ENCODE data around the gene CYB5A. TPM values are rescaled to one million over a fixed set of nuclear protein-coding genes. Genes with fewer than 3 reads are reported as not detected.

The CYB5A gene
- total and polyA plus RNA-seq, 4 donors = 33.2 to 276 (median 67.2) TPM

DNA sequence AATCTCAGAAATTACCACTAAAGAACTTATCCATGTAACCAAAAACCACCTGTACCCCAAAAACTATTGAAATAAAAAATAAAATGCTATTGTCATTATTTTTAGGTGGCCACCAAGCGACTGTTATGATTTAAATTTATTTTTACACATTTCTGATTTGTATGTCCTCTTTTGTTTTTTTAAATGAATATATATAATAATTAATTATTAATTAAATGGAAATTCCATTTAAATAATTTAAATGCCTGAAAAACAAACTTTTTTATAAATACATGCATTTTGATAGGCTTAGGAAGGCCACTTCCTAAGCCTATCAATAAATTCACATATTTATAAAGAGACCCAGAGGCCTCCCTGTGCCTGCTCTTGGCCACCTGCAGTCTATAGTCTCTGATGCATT, 52.2 kb downstream of the CYB5A start:
- H3K4me1 ChIP-seq (ENCODE audit: control insufficient read depth in 1 of 2, insufficient read depth in 2 of 2, low read length in 2 of 2) = no peaks in the 10 kb centered on the region
- no peak overlapping the region for H3K4me3 ChIP-seq (ENCODE audit: low read length in 2 of 2)
- WGBS, 2 donors = 94 to 97% methylated on average over 1 of the region's 1 CpG
- no peaks in the 10 kb centered on the region for H3K9me3 ChIP-seq (ENCODE audit: control insufficient read depth, low read length)
- intact Hi-C loops (cut with DNase I) = no loop called here
- H3K36me3 ChIP-seq (ENCODE audit: control insufficient read depth in 1 of 2, insufficient read depth in 2 of 2, low read length in 1 of 2) = no peaks in the 10 kb centered on the region
- ATAC-seq (ENCODE audit: low FRiP score) (no peak), DNase-seq (no peak)
- H3K27ac ChIP-seq (ENCODE audit: low read depth in 1 of 2, low read length in 2 of 2) = no peak overlapping the region
- H3K27me3 ChIP-seq (ENCODE audit: control insufficient read depth in 1 of 2, insufficient read depth in 2 of 2, low read length in 1 of 2) = no peaks in the 10 kb centered on the region

DNA sequence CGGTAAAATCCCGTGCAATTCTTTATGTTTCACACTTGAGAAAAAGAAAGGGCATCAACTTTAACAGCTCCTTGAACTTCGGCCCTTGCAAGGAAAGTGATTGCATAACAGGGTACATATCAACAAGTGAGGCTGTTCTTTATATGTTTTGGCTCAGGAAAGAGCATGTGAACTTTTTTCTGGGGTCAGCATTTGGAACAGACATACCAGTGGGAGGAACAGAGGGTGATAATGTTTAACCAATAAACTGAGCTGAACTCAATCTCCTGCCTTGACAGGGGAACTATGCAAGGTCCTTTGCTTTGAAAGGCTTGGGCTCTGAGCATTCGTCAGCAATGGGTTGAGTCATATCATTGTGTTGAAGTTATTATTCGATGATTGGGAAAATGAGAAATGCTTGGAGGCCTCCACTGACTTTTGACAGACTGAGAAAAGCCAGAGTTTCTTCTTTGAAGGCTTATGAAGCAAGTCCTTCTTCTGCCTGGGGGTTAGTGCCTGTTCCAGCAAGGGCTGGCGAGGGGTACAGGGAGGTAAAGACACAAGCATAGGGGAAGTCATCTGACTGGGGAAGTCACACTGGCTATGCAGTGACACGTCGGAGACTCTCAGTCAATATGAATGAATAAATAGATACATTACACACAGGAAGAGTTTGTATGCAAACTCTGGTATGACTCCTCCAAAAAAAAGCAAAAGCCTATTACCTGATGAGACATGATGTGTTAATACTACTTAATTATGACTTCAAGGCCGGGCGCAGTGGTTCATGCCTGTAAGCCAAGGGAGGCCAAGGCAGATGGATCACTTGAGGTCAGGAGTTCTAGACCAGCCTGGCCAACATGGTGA, 57.2 kb downstream of the CYB5A start:
- H3K36me3 ChIP-seq (ENCODE audit: control insufficient read depth in 1 of 2, insufficient read depth in 2 of 2, low read length in 1 of 2) = no peaks in the 10 kb centered on the region
- H3K9me3 ChIP-seq (ENCODE audit: control insufficient read depth, low read length) = no peaks in the 10 kb centered on the region
- DNase-seq = no peak
- H3K4me1 ChIP-seq (ENCODE audit: control insufficient read depth in 1 of 2, insufficient read depth in 2 of 2, low read length in 2 of 2) = no peaks in the 10 kb centered on the region
- WGBS, 2 donors = 39 to 44% methylated on average over 10 of the region's 10 CpGs
- H3K27ac ChIP-seq (ENCODE audit: low read depth in 1 of 2, low read length in 2 of 2) = no peak overlapping the region
- intact Hi-C loops (cut with DNase I) = no loop called here
- no peaks in the 10 kb centered on the region for H3K27me3 ChIP-seq (ENCODE audit: control insufficient read depth in 1 of 2, insufficient read depth in 2 of 2, low read length in 1 of 2)
- peak; percentile 87 for ATAC-seq (ENCODE audit: low FRiP score)
- H3K4me3 ChIP-seq (ENCODE audit: low read length in 2 of 2) = no peak overlapping the region

DNA sequence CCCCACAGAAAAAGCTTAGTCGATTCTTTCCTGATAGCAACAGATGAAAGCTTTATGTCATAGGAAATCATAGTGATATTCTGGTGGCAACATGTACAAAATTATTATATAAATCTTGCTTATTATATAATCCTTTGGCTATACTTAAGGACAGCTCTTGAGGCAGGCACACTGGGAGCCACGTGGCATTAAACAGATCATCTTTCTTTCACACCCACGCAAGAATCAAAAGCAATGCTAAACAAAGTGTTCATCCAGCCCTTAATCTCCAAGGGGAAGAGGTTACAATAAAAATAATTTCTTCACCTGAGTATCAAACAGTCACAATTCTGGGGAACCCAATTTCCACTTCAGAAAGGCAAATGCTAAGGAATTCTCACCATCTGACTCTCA, 57.8 kb downstream of the CYB5A start:
- no peaks in the 10 kb centered on the region for H3K9me3 ChIP-seq (ENCODE audit: control insufficient read depth, low read length)
- no peak for DNase-seq
- no peaks in the 10 kb centered on the region for H3K4me1 ChIP-seq (ENCODE audit: control insufficient read depth in 1 of 2, insufficient read depth in 2 of 2, low read length in 2 of 2)
- WGBS, 2 donors = 25 to 32% methylated on average over 3 of the region's 3 CpGs
- no peaks in the 10 kb centered on the region for H3K36me3 ChIP-seq (ENCODE audit: control insufficient read depth in 1 of 2, insufficient read depth in 2 of 2, low read length in 1 of 2)
- H3K4me3 ChIP-seq (ENCODE audit: low read length in 2 of 2) = no peak overlapping the region
- intact Hi-C loops (cut with DNase I) = no loop called here
- no peaks in the 10 kb centered on the region for H3K27me3 ChIP-seq (ENCODE audit: control insufficient read depth in 1 of 2, insufficient read depth in 2 of 2, low read length in 1 of 2)
- H3K27ac ChIP-seq (ENCODE audit: low read depth in 1 of 2, low read length in 2 of 2) = no peak overlapping the region
- ATAC-seq (ENCODE audit: low FRiP score) = no peak

DNA sequence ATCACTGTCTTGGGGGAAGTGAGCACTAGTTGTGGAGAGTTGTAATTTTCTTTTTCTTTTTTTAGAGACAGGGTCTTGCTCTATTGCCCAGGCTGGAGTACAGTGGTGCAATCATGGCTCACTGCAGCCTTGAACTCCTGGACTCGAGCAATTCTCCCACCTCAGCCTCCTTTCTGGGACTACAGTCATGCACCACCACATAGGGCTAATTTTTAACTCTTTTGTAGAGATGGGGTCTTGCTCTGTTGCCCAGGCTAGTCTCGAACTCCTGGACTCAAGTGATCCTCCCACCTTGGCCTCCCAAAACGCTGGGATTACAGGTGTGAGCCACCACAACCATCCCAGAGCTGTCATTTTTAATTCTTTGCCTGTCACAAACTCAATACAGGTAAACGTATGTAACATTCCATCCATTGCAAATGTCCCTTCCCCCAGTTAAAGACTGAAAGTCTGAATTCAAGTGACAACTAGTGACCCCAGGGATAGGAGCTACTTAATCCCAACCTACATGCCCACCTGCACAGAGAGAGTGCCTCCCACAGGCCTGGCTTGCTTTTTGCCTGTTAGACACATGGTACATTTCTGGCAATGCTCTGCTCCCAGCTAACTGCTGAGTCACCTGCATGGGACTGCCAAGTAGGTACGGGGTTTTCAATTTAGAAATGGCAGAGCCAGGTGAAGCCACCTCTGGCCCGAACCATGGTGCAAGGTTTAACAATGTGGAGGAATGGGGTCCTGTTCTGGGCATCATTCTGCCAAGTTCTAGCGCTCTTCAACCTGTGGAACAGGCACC, 60.6 kb downstream of the CYB5A start:
- intact Hi-C loops (cut with DNase I) = no loop called here

DNA sequence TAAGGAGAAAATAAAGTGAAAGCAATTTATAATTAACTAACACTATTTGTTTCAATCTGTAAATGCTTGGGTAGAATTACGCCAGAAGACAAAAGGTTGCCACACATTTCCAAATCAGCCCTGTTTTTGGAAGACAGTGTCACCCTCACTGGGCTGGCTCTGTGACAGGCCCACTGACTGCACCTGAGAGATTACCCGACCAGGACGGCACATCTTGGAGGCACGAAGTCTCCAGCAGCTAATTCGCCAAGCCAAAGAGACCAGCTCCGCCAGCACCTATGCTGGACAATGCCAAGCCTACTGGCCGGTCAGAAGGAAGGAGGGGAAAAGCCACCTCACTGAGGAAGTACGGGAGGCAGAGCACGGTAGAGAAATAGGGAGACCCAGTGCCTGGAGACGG, 61.9 kb downstream of the CYB5A start:
- ATAC-seq (ENCODE audit: low FRiP score) (no peak), DNase-seq (no peak)
- no peaks in the 10 kb centered on the region for H3K4me1 ChIP-seq (ENCODE audit: control insufficient read depth in 1 of 2, insufficient read depth in 2 of 2, low read length in 2 of 2)
- H3K27me3 ChIP-seq (ENCODE audit: control insufficient read depth in 1 of 2, insufficient read depth in 2 of 2, low read length in 1 of 2) = no peaks in the 10 kb centered on the region
- H3K27ac ChIP-seq (ENCODE audit: low read depth in 1 of 2, low read length in 2 of 2) = no peak overlapping the region
- intact Hi-C loops (cut with DNase I) = no loop called here
- no peaks in the 10 kb centered on the region for H3K36me3 ChIP-seq (ENCODE audit: control insufficient read depth in 1 of 2, insufficient read depth in 2 of 2, low read length in 1 of 2)
- H3K9me3 ChIP-seq (ENCODE audit: control insufficient read depth, low read length) = no peaks in the 10 kb centered on the region
- H3K4me3 ChIP-seq (ENCODE audit: low read length in 2 of 2) = no peak overlapping the region
- WGBS, 2 donors = 84 to 87% methylated on average over 10 of the region's 10 CpGs

More for the DNA sequence above, 60.6 kb downstream of the CYB5A start:
- Histone ChIP-seq H3K27ac (ENCODE audit: low read depth in 1 of 2, low read length in 2 of 2) (no peak overlapping the region), H3K4me3 (ENCODE audit: low read length in 2 of 2) (no peak overlapping the region), H3K27me3 (ENCODE audit: control insufficient read depth in 1 of 2, insufficient read depth in 2 of 2, low read length in 1 of 2) (no peaks in the 10 kb centered on the region), H3K36me3 (ENCODE audit: control insufficient read depth in 1 of 2, insufficient read depth in 2 of 2, low read length in 1 of 2) (no peaks in the 10 kb centered on the region), H3K4me1 (ENCODE audit: control insufficient read depth in 1 of 2, insufficient read depth in 2 of 2, low read length in 2 of 2) (no peaks in the 10 kb centered on the region), H3K9me3 (ENCODE audit: control insufficient read depth, low read length) (no peaks in the 10 kb centered on the region)
- 86 to 88% methylated on average over 7 of the region's 7 CpGs for WGBS, 2 donors
- DNase-seq (no peak), ATAC-seq (ENCODE audit: low FRiP score) (no peak)

DNA sequence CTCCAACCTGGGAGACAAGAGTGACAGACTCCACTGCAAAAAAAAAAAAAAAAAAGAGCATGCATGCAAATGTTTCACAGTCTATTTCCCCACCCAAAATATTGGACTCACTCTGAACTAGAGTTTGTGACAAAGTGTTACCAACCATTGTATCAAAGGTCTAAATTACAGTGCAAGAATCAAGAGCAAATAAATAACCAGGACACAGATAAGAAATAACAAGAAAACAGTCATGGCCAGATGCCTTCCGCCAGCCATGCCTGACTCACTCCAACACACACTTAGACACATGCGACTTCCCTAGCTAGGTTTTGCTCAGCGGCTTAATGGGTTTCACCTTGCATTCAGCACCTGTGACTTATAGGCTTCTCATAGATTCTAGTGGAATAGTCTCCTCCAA, 62.8 kb downstream of the CYB5A start:
- 92% methylated on average over 3 of the region's 3 CpGs for WGBS, 2 donors
- Histone ChIP-seq H3K36me3 (ENCODE audit: control insufficient read depth in 1 of 2, insufficient read depth in 2 of 2, low read length in 1 of 2) (no peaks in the 10 kb centered on the region), H3K4me3 (ENCODE audit: low read length in 2 of 2) (no peak overlapping the region)

DNA sequence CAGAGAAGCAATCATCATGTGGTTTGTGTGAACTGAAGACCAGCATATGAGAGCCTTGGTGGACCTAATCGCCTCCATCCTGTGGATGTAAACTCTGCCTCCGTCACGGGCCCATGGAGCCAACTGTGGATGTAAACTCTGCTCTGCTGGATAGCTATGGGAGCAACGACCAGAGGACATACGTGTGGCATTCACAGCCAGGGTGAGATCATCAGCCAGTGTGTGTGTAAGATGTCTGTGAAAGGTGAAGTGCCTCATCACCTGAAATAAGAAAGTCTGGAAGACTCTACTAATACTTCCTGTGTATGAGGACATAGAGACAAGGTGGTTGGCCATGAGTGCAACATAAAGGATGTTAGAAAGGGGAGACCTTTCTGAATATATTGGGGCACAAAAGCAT, 63.5 kb downstream of the CYB5A start:
- DNase-seq (no peak), ATAC-seq (ENCODE audit: low FRiP score) (no peak)
- no peaks in the 10 kb centered on the region for H3K4me1 ChIP-seq (ENCODE audit: control insufficient read depth in 1 of 2, insufficient read depth in 2 of 2, low read length in 2 of 2)
- no peaks in the 10 kb centered on the region for H3K36me3 ChIP-seq (ENCODE audit: control insufficient read depth in 1 of 2, insufficient read depth in 2 of 2, low read length in 1 of 2)
- 77 to 82% methylated on average over 5 of the region's 5 CpGs for WGBS, 2 donors
- H3K4me3 ChIP-seq (ENCODE audit: low read length in 2 of 2) = no peak overlapping the region
- intact Hi-C loops (cut with DNase I) = no loop called here
- no peaks in the 10 kb centered on the region for H3K27me3 ChIP-seq (ENCODE audit: control insufficient read depth in 1 of 2, insufficient read depth in 2 of 2, low read length in 1 of 2)
- H3K9me3 ChIP-seq (ENCODE audit: control insufficient read depth, low read length) = no peaks in the 10 kb centered on the region
- no peak overlapping the region for H3K27ac ChIP-seq (ENCODE audit: low read depth in 1 of 2, low read length in 2 of 2)

More for the DNA sequence above, 62.8 kb downstream of the CYB5A start:
- ATAC-seq (ENCODE audit: low FRiP score) (no peak), DNase-seq (no peak)
- intact Hi-C loops (cut with DNase I) = no loop called here
- H3K27ac ChIP-seq (ENCODE audit: low read depth in 1 of 2, low read length in 2 of 2) = no peak overlapping the region
- no peaks in the 10 kb centered on the region for H3K4me1 ChIP-seq (ENCODE audit: control insufficient read depth in 1 of 2, insufficient read depth in 2 of 2, low read length in 2 of 2)
- no peaks in the 10 kb centered on the region for H3K9me3 ChIP-seq (ENCODE audit: control insufficient read depth, low read length)
- H3K27me3 ChIP-seq (ENCODE audit: control insufficient read depth in 1 of 2, insufficient read depth in 2 of 2, low read length in 1 of 2) = no peaks in the 10 kb centered on the region

DNA sequence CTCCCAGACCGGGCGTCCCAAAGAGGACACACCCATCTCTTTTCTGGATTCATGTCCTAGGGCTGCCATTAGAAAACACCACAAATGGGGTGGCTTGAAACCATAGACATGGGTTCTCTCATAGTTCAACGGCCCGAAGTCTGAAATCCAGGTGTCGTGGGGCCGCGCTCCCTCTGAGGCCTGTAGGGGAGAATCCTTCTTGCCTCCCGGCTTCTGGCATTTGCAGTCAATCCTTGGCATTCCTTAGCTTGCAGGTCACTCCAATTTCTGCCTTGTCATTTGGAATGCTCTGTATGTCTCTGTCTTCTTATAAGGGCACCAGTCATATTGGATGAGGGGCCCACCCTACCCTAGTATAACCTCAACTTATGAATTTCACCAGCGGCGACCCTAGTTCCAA, 65.1 kb downstream of the CYB5A start:
- intact Hi-C loops (cut with DNase I) = no loop called here
- H3K27ac ChIP-seq (ENCODE audit: low read depth in 1 of 2, low read length in 2 of 2) = no peak overlapping the region
- H3K9me3 ChIP-seq (ENCODE audit: control insufficient read depth, low read length) = no peaks in the 10 kb centered on the region
- 90 to 94% methylated on average over 10 of the region's 10 CpGs for WGBS, 2 donors
- DNase-seq = no peak
- H3K4me1 ChIP-seq (ENCODE audit: control insufficient read depth in 1 of 2, insufficient read depth in 2 of 2, low read length in 2 of 2) = no peaks in the 10 kb centered on the region
- H3K36me3 ChIP-seq (ENCODE audit: control insufficient read depth in 1 of 2, insufficient read depth in 2 of 2, low read length in 1 of 2) = no peaks in the 10 kb centered on the region
- ATAC-seq (ENCODE audit: low FRiP score) = no peak
- no peak overlapping the region for H3K4me3 ChIP-seq (ENCODE audit: low read length in 2 of 2)
- H3K27me3 ChIP-seq (ENCODE audit: control insufficient read depth in 1 of 2, insufficient read depth in 2 of 2, low read length in 1 of 2) = no peaks in the 10 kb centered on the region

DNA sequence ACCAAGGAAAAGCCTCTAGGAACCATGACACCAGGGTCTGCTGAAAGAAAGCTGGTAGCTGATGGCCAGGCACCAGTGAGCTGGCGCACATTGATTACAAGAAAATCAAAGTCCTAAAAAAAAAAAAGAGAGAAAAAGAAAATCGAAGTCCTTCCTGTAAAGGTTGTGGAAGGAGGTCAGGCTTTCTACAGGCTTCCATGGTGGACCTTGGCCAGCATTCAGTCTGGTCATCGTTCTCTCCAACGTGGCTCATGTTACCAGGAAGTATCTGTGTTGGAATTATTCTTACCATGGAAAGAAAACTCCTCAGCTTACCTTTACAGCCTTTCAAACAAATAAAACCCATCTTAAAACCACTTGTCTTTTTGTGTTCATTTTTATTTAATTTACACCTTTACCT, 65.6 kb downstream of the CYB5A start:
- H3K36me3 ChIP-seq (ENCODE audit: control insufficient read depth in 1 of 2, insufficient read depth in 2 of 2, low read length in 1 of 2) = no peaks in the 10 kb centered on the region
- no peak for ATAC-seq (ENCODE audit: low FRiP score)
- no peak overlapping the region for H3K27ac ChIP-seq (ENCODE audit: low read depth in 1 of 2, low read length in 2 of 2)
- no peaks in the 10 kb centered on the region for H3K9me3 ChIP-seq (ENCODE audit: control insufficient read depth, low read length)
- intact Hi-C loops (cut with DNase I) = no loop called here
- no peaks in the 10 kb centered on the region for H3K27me3 ChIP-seq (ENCODE audit: control insufficient read depth in 1 of 2, insufficient read depth in 2 of 2, low read length in 1 of 2)
- H3K4me3 ChIP-seq (ENCODE audit: low read length in 2 of 2) = no peak overlapping the region
- no peak for DNase-seq
- 76 to 84% methylated on average over 4 of the region's 4 CpGs for WGBS, 2 donors
- H3K4me1 ChIP-seq (ENCODE audit: control insufficient read depth in 1 of 2, insufficient read depth in 2 of 2, low read length in 2 of 2) = no peaks in the 10 kb centered on the region
